Putamen (tissue), 1 donor: ENCODE results near the gene PDE6C.

Experiments
- DNase-seq: peaks from one replicate; pipeline ENCODE4 v3.0.0-alpha.2; 2016; ENCODE audit warnings: low spot score

PDE6C gene

GRCh38 chr10:93612311-93612710 lies at the start of gene PDE6C:
Gene PDE6C, plus strand, starts transcription at chr10:93612537. Its CDS starts 189 bp downstream, at chr10:93612726.
- DNase-seq, result no peak

DNA sequence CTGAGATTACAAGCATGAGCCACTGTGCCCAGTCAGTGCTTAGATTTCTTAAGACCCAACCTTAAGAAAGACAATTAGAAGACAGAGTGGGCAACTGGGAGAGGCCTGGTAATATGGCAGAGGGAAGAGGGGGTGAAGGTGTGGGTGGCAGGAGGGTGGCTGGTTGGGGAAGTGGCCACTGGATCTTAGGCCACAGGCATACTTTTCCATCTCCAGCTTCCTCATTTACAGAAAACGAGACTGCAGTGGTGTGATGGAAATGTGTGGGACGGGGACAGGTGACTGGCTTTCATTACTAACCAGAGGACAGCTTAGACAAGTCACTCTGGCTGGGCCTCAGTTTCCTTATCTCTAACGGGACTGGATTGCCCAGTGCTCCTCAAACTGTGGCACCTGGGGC lies 46.9 kb upstream of the PDE6C start:
- no peak for DNase-seq

DNA sequence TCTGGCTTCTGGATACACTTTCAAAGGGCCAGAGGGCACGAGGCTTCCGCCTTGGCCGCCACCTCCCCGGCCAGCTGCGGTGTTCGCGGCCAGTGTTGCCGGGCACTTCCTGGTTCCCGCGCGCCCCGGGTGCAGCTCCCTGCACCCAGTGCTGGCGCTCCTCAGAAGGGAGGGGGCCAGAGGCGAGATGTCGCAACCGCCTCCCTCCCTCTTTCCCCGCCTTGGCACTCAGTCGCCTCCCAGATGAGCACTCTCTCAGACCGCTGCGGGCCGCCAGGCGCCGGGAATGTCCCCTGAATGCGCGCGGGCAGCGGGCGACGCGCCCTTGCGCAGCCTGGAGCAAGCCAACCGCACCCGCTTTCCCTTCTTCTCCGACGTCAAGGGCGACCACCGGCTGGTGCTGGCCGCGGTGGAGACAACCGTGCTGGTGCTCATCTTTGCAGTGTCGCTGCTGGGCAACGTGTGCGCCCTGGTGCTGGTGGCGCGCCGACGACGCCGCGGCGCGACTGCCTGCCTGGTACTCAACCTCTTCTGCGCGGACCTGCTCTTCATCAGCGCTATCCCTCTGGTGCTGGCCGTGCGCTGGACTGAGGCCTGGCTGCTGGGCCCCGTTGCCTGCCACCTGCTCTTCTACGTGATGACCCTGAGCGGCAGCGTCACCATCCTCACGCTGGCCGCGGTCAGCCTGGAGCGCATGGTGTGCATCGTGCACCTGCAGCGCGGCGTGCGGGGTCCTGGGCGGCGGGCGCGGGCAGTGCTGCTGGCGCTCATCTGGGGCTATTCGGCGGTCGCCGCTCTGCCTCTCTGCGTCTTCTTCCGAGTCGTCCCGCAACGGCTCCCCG lies 45.7 kb upstream of the PDE6C start, which contains the start of gene FFAR4:
TSS of gene FFAR4 (plus strand) at position 231 of the 842 bp plus-strand sequence. CDS start at position 287, 56 bp downstream.
- DNase-seq, result no peak

DNA sequence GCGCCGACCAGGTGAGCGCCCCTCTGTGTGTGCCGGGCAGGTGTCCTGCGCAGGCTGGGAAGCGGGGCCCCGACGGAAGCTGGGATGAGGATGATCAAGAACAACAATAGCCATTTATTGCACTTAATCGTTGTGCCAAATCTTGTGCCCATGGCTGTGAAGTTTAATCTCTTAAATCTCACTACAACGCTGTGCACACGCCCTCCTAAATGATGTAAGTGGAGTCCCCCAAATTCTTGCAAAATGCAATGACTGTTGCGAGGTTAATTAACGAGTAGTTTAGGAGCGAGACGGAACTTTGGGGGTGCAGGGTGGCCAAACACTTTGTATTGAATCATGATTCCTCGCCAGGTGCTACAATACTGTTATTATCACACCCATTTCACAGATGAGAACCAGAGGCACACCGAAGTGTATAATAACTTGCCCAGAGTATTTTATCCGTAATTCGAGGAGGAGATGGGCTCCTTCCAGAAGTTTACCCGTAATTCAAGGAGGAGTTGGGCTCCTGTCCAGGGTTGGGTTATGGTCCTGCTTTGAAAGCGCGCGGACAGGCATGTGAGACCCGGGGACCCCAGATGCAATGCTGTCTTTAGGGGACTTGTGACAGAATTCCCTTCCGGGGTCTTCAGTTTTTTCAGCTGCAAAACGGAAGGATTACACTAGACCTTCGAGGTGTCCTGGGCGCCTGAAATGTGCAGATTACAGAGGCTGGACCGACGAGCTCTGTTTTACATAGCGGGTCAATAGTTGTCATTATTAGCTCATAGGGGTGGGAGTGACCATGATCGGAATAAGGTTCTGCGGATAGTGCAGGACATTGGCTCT lies 44.8 kb upstream of the PDE6C start:
- no peak for DNase-seq

DNA sequence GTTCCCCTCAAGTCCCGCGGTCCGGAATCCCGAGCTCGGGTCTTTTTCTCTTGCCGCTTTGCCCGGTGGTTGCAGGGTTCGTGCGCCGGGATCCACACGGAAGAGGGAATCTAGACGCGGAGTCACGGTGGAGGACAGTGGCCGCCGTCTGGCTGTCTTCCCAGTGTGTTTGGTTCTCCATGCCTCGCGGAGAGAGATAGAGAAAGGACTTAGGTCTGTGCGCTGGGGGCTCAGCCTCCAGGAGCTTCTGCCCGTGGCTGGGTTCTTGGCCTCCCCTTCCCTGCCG lies 44.3 kb upstream of the PDE6C start:
- DNase-seq, result no peak

- no peak for DNase-seq
These were observed 42.0 kb upstream of the PDE6C start for GRCh38 chr10:93570383-93570782.

- DNase-seq, result no peak
These were observed 39.7 kb upstream of the PDE6C start for GRCh38 chr10:93572606-93573005.

DNA sequence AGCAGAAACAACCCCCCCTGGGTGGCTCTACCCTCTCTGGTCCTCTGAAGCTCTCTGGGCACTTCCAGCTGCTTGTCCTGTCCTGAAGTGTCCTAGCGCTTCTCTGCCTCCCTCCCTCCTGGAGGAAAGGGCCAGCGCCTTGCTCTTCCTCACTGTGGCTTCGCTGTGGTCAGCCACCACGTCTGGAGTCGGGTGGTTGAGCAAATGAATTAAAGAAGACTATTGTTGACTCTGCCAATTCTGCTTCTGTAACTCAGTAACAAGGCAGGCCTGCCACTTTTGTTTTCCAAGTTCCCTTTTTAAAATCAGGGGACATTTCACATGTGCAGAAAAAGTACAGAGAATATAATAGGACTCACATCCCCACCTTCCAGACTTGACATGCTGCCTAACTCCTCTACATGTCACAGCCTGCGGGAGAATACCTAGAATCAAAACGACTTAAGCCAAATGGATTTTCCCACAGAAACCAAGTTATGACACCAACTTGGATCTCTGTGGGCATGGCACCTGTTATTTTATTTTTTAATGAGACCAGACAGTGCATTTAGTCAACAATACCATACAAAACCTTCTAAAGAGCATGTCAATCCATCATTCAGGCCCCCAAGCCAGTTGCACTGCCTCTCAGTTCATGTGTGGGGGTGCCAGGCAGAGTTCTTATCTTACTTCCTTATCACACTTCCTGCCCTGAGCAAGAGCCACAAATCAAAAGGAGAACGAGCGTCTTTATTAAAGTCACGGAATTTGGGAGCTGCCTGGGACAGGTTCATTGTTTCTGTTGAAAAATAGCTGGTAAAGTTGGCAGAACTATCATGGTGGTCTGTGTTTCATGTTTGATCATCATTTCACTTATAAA lies 39.1 kb upstream of the PDE6C start:
- DNase-seq, result peak; percentile 34

DNA sequence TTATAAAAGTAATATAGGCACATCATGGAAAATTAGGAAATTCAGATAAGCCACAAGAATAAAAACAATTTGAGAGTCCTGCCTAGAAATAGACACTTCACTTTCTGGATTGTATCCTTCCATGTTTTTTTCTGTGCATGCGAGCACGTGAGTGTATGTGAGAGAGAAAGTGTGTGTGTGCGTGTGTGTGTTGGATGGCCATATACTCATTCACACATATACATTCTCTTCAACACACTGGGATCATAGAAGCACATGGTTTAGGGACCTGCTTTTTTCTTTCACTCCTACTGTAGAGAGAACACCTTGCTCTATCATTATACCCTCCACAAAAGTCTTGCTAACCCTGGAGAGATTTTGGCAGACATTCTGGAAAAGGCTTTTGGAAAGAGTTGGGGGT lies 38.4 kb upstream of the PDE6C start:
- no peak for DNase-seq

GRCh38 chr10:93576888-93577287 lies 35.4 kb upstream of the PDE6C start:
- DNase-seq, result no peak

- no peak for DNase-seq
These were observed 34.8 kb upstream of the PDE6C start for GRCh38 chr10:93577565-93577964.

- DNase-seq, result no peak
These were observed 33.2 kb upstream of the PDE6C start for GRCh38 chr10:93579089-93579488.

GRCh38 chr10:93579985-93580711 lies 32.2 kb upstream of the PDE6C start:
- no peak for DNase-seq

GRCh38 chr10:93580828-93581227 lies 31.5 kb upstream of the PDE6C start:
- peak; percentile 34 for DNase-seq

DNA sequence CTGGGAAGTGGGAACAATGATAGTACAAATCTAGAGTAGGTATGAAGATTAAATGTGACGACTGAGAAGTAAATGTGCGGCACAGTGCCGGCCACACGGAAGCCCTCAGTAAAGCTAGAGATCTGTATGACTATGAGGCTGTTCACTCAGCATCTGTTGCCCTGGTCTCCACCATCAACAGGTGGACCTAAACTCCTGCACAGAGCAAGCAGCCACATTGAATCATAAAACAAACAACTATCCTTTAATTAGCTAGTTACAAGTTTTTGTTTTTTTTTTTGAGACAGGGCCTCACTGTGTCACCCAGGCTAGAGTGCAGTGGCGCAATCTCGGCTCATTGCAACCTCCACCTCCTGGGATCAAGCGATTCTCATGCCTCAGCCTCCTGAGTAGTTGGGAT lies 27.9 kb upstream of the PDE6C start:
- no peak for DNase-seq

GRCh38 chr10:93589648-93590562 lies 22.4 kb upstream of the PDE6C start:
- no peak for DNase-seq

DNA sequence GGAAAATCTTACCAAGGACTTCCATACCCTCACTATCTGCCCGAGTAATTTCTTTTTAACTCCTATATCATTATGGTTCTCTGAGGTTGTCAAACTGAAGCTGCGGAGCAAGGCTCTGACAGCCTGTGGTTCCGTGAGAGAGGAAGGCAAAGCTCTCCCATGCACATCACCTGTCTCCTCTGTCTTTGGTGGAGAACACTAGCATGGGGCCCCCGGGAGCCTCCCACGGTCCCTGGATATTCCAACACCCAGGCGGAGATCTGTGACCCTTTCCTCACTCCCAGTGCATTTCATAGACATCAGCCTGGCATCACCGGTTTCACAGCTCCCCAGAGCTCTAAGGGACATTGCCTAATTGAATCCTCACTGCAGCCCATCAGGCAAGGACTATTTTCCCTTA lies 21.7 kb upstream of the PDE6C start:
- no peak for DNase-seq

DNA sequence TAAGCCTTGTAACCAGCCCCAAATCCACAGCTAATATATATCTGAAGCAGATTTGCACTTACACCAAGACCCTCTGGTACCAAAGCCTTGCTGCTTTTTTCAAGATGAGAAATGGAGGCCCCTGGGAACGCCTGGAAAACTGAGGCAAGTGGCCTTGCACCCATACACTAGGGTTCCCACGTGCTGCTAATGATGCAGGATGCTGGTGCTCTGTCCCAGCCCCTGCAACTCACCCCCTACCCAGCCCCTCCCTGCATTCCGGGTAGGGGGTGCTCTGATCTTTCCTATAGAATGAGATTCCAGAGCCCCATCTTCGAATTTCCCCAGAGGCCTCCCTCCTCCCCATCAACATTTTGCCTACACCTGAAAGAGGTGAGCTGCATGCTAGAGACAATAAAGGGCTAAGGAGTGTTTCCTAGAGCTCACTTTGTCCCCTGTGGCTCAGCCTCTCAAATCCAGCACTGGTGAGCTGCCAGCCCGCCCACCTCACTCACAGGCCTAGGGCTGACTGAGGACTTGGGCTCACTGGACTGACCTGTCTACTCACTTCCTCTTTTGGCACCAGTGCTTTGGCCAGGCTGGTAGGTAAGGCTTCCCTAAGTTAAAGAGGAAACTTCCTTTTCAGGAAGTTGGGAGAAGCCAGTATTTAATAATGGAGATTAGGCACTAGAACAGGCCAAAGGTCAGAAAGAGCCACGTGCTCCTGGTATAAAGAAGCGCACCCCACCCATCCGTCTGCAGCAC lies 21.1 kb upstream of the PDE6C start:
- no peak for DNase-seq

DNA sequence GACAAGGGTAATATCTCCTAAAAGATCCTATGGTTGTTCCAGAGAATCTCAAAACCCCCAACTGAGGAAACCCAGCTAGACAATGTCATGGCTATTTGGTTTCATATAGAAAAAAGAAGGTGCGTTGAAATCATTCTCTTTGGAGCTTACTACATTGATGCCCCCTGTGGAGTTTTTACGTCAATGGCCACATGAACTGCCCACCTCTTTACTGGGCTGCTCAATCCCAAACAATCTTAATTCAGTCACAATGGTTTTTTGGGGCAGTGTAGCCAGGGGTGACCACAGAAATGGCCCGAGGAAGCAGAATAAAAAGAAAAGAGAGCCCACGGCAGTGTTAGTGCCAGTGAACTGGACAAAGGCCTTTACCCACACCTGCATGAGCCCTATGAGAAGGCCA lies 19.1 kb upstream of the PDE6C start:
- DNase-seq, result no peak

GRCh38 chr10:93593749-93594148 lies 18.6 kb upstream of the PDE6C start:
- DNase-seq, result no peak
